Omental fat pad (tissue), 4 donors: ENCODE results near the gene DPYSL5. TPM values are rescaled to one million over a fixed set of nuclear protein-coding genes. Genes with fewer than 3 reads are reported as not detected.
"Not testable (repeated sequence)": the region's sequence is repeated elsewhere in the genome, so short reads cannot be mapped to it uniquely, and the experiment has no call there.

Experiments used
- ATAC-seq: fragments of 150-250 bp; one replicate; pipeline ENCODE4 v1.9.1; 2016; ENCODE audit warnings: mild to moderate bottlenecking, moderate library complexity; ENCODE audit not compliant: low FRiP score
- DNase-seq: peaks from one replicate; pipeline ENCODE4 v3.0.0-alpha.2; 2019; ENCODE audit warnings: low spot score
- CTCF ChIP-seq, 3 donors: fragments of 450-650 bp; IDR thresholded peaks; one replicate each; pipeline ENCODE4 v1.5.1; 2016 to 2017; ENCODE audit warnings: antibody characterized with exemption in 3 of 3, mild to moderate bottlenecking in 3 of 3, moderate library complexity in 2 of 3
- total RNA-seq, 4 donors: library from RNA; depleted of rRNA; stranded (reverse); fragments of >200 nt; gene quantifications; one replicate each; pipeline ENCODE4 v1.1.0, GENCODE V29; 2016

The DPYSL5 gene
- total RNA-seq, 4 donors from 2014 or later, result not detected

- DNase-seq (no peak), ATAC-seq (no peak)
- no peak for TF ChIP-seq CTCF (IDR thresholded peaks at IDR 0.05)
Observed at GRCh38 chr2:26809876-26810577, 37.9 kb upstream of the DPYSL5 start.

GRCh38 chr2:26811261-26811660, 36.7 kb upstream of the DPYSL5 start:
- TF ChIP-seq CTCF (IDR thresholded peaks at IDR 0.05), result no peak
- DNase-seq, result no peak

GRCh38 chr2:26811791-26812694, 35.9 kb upstream of the DPYSL5 start:
- ATAC-seq (no peak), DNase-seq (no peak)
- TF ChIP-seq CTCF (IDR thresholded peaks at IDR 0.05), result no peak

More at GRCh38 chr2:26811261-26811660, 36.7 kb upstream of the DPYSL5 start:
- no peak for ATAC-seq

- TF ChIP-seq CTCF (IDR thresholded peaks at IDR 0.05), result no peak
- no peak for ATAC-seq
- DNase-seq, result no peak
Observed at GRCh38 chr2:26812731-26813130, 35.2 kb upstream of the DPYSL5 start.

GRCh38 chr2:26814072-26814765, 33.7 kb upstream of the DPYSL5 start:
- not testable (repeated sequence) for DNase-seq, ATAC-seq

GRCh38 chr2:26816893-26817292, 31.0 kb upstream of the DPYSL5 start:
- no peak for DNase-seq
- no peak for ATAC-seq
- no peak for TF ChIP-seq CTCF (IDR thresholded peaks at IDR 0.05)

- ATAC-seq, result no peak
Observed at GRCh38 chr2:26818255-26818654, 29.7 kb upstream of the DPYSL5 start.

More at GRCh38 chr2:26818255-26818654, 29.7 kb upstream of the DPYSL5 start:
- TF ChIP-seq CTCF (IDR thresholded peaks at IDR 0.05), result no peak
- DNase-seq, result no peak
